Natural killer cell (primary cell): ENCODE measurements around the gene NAA60. TPM values are rescaled to one million over a fixed set of nuclear protein-coding genes. Genes with fewer than 3 reads are reported as not detected.

Experiments used
- ATAC-seq, 3 donors: fragments of 150-1000 bp in 2 of 3; fragments of 200-7000 bp in 1 of 3; cut with Tn5 transposase; 1 replicate in 1 of 3; 2 replicates in 2 of 3; pipeline ENCODE4 v1.10.0; 2021; ENCODE audit warnings: mild to moderate bottlenecking in 2 of 3, moderate library complexity in 2 of 3
- DNase-seq, 2 donors: peaks; one replicate each; pipeline versions ENCODE4 v3.0.0 to v3.0.0-alpha.2; 2013 to 2021; ENCODE audit warnings: mixed read lengths in 1 of 2
- H3K27ac ChIP-seq: one replicate; pipeline ENCODE4 v1.5.1; 2013; ENCODE audit warnings: mild to moderate bottlenecking, low read length
- H3K27me3 ChIP-seq: one replicate; pipeline ENCODE4 v1.6.1; 2013; ENCODE audit warnings: low read length; ENCODE audit not compliant: control insufficient read depth, insufficient read depth
- H3K36me3 ChIP-seq: one replicate; pipeline ENCODE4 v1.6.1; 2013; ENCODE audit warnings: low read length; ENCODE audit not compliant: control insufficient read depth, insufficient read depth
- H3K4me1 ChIP-seq: one replicate; pipeline ENCODE4 v1.6.1; 2013; ENCODE audit warnings: low read length; ENCODE audit not compliant: control insufficient read depth, insufficient read depth
- H3K4me3 ChIP-seq: one replicate; pipeline ENCODE4 v1.5.1; 2013; ENCODE audit warnings: low read length
- H3K9me3 ChIP-seq: one replicate; pipeline ENCODE4 v1.6.1; 2013; ENCODE audit warnings: low read length; ENCODE audit not compliant: control insufficient read depth, insufficient read depth
- H3K27ac Mint-ChIP-seq, 2 donors: one replicate each; pipeline ENCODE4 v1.8.0; 2022; ENCODE audit warnings: mild to moderate bottlenecking in 2 of 2, mixed read lengths in 2 of 2, moderate library complexity in 1 of 2
- H3K27me3 Mint-ChIP-seq, 2 donors: one replicate each; pipeline ENCODE4 v1.8.0; 2022; ENCODE audit warnings: low read depth in 2 of 2, mixed read lengths in 2 of 2
- H3K36me3 Mint-ChIP-seq: one replicate; pipeline ENCODE4 v1.8.0; 2022; ENCODE audit warnings: mixed read lengths
- H3K4me1 Mint-ChIP-seq, 2 donors: one replicate each; pipeline ENCODE4 v1.8.0; 2022; ENCODE audit warnings: mixed read lengths in 2 of 2
- H3K4me3 Mint-ChIP-seq: one replicate; pipeline ENCODE4 v1.8.0; 2022; ENCODE audit warnings: mild to moderate bottlenecking, moderate library complexity, mixed read lengths
- H3K9me3 Mint-ChIP-seq, 2 donors: one replicate each; pipeline ENCODE4 v1.8.0; 2022; ENCODE audit warnings: mixed read lengths in 2 of 2
- WGBS: methylation state at CpG from one replicate; pipeline ENCODE4 v1.1.7; 2013; ENCODE audit warnings: missing lambda C conversion rate; ENCODE audit not compliant: insufficient coverage; 5-methylcytosine and 5-hydroxymethylcytosine counted together
- intact Hi-C: fragments of 100-400 bp; cut with micrococcal nuclease; formaldehyde crosslinking; loops from one replicate; pipeline ENCODE4 v1.14.2; 2022
- total RNA-seq, 4 donors: library from RNA; stranded (reverse); fragments of 120-200 nt in 1 of 4; gene quantifications; one replicate each; pipeline versions ENCODE4 v1.2.3 to v1.2.4, GENCODE V29; 2013 to 2022
- TF ChIP-seq, protein P1 (sequence below): fragments of 200-600 bp; IDR thresholded peaks from one replicate; pipeline ENCODE4 v1.8.0; 2022; ENCODE audit warnings: antibody characterized with exemption

Gene NAA60
- total RNA-seq, 3 donors from 2014 or later (not counting 1 experiment from before 2014, with no cell fraction given): 45.1 to 69.0 (median 58.9) TPM

DNA sequence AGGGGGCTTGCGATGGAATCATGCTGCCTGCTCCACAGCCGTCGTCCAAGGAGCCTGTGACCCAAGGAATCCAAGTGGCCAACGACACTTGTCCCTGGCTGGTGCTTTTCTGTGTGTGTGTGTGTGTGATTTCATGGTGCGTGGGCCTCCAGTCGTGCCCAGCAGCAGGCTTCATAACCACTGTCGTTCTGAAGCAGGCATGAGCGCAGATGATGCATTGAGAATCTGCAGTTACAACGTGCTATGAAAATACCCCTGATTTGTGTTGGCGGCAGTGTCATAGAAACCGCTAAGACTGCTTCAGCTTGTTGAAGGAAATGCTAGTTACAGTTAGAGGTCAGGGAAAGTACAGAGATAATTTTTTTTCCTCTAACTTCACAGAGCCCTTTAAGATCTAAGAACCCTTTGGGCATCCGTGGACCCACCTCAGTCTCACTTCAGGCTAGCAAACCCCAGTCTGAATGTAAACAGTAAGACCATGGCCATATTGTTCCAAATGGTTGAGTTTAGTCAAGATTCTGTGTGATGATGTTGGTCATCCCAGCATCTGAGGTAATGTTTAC is 36.3 kb downstream of the NAA60 start:
- DNase-seq (peak in 1 of 2 donors; percentile 44), ATAC-seq (no peak)
- Histone ChIP-seq H3K27me3 (no peaks in the 10 kb centered on the region), H3K36me3 (peaks cover 47% of the 10 kb centered on the region), H3K27ac (no peak overlapping the region), H3K4me3 (no peak overlapping the region), H3K4me1 (peaks cover 4% of the 10 kb centered on the region), H3K9me3 (no peaks in the 10 kb centered on the region)
- Mint-ChIP-seq H3K4me3 (no peak overlapping the region), H3K36me3 (no peaks in the 10 kb centered on the region), H3K4me1 (peaks cover 0 to 43% of the 10 kb centered on the region in 2 donors), H3K27me3 (no peaks in the 10 kb centered on the region), H3K9me3 (no peaks in the 10 kb centered on the region), H3K27ac (no peak overlapping the region)
- TF ChIP-seq, protein P1, sequence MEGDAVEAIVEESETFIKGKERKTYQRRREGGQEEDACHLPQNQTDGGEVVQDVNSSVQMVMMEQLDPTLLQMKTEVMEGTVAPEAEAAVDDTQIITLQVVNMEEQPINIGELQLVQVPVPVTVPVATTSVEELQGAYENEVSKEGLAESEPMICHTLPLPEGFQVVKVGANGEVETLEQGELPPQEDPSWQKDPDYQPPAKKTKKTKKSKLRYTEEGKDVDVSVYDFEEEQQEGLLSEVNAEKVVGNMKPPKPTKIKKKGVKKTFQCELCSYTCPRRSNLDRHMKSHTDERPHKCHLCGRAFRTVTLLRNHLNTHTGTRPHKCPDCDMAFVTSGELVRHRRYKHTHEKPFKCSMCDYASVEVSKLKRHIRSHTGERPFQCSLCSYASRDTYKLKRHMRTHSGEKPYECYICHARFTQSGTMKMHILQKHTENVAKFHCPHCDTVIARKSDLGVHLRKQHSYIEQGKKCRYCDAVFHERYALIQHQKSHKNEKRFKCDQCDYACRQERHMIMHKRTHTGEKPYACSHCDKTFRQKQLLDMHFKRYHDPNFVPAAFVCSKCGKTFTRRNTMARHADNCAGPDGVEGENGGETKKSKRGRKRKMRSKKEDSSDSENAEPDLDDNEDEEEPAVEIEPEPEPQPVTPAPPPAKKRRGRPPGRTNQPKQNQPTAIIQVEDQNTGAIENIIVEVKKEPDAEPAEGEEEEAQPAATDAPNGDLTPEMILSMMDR: no peak
- 89% methylated on average over 10 of the region's 12 CpGs for WGBS
- intact Hi-C loops: no loop called here

DNA sequence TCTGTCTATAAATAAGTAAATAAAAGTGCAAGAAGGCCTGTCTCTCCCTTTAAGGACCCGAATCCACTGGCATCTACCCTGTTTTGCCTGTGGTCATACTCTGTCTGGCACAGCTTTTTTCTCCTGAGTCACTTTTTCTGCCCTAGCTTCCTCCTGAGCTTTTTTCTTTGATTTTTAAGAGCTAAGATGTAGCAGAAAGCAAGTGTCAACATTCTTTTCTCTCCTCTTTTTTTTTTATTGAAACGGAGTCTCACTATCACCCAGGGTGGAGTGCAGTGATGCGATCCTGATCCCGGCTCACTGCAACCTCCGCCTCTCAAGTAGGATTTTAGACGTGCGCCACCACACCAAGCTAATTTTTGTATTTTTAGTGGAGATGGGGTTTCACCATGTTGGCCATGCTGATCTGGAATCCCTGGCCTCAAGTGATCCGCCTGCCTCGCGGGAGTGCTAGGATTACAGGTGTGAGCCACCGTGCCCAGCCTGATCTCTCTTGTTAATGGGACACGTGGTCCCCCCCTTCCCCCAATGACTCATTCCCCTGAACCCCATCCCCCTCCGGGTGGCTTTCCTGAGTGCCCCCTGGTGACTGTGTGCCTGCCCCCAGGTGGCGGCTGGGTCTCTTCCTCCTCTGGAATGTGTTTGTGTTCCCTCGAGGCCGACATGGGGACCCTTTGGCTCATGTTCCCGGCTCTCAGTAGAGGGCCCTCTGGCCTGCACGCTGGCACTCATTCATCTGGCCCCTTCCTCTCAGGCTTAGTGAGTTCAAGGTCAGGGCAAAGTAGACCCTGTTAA is 37.6 kb downstream of the NAA60 start:
- H3K36me3 ChIP-seq: peaks cover 61% of the 10 kb centered on the region
- H3K4me3 ChIP-seq: no peak overlapping the region
- Mint-ChIP-seq H3K27me3 (no peaks in the 10 kb centered on the region), H3K4me3 (no peak overlapping the region), H3K9me3 (no peaks in the 10 kb centered on the region), H3K27ac (no peak overlapping the region), H3K36me3 (no peaks in the 10 kb centered on the region), H3K4me1 (peaks cover 0 to 32% of the 10 kb centered on the region in 2 donors)
- H3K4me1 ChIP-seq: no peaks in the 10 kb centered on the region
- TF ChIP-seq, protein P1: no peak
- no peaks in the 10 kb centered on the region for H3K27me3 ChIP-seq
- 90% methylated on average over 18 of the region's 18 CpGs for WGBS
- intact Hi-C loops: no loop called here
- no peak overlapping the region for H3K27ac ChIP-seq
- DNase-seq: no peak
- H3K9me3 ChIP-seq: no peaks in the 10 kb centered on the region
- ATAC-seq: no peak

DNA sequence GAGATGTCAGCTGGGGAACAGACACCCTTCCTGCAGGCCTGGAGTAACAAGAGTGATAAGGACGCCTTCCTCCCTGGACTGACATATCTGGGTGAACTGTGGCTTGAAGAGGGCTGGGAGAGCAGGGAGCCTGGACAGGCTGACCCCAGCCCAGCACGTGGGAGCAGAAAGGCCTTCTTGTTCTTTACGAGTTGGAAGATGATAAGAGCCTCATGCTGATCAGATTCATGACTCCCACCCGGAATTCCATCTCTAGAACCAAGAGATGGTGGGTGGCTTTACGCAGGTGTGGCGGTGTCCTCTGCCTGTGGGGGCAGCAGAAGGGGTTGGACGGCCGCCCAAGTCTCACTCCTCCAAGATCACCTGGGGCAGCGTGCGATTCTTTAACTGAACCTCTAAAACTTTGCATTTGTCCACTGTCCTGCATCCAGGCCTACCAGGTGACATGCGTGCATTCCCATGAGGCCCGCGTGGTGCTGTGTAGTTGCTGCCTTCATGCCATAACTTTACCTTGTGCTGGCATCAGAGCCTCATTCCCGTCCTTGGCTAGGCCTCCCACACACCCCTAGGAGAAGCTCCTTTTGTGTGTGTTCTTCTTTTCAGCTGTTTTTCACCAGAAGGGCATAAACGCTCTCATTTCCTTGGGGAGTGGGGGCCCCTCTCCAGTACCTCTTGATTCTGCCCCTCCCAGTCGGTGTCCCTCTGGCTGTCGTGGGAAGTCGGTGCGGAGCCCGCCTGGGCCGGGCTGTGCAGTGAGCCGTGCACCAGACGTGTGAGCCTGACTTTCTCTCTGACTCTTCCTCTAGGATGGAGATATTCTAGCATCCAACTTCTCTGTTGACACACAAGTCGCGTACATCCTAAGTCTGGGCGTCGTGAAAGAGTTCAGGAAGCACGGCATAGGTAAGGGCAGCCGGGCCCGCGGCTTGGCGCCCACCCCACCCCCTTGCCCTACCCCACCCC is 38.5 kb downstream of the NAA60 start:
- no peak for ATAC-seq

More for the DNA sequence above, 38.5 kb downstream of the NAA60 start:
- TF ChIP-seq, protein P1: no peak
- Mint-ChIP-seq H3K27ac (no peak overlapping the region), H3K27me3 (no peaks in the 10 kb centered on the region), H3K9me3 (no peaks in the 10 kb centered on the region), H3K36me3 (no peaks in the 10 kb centered on the region), H3K4me3 (no peak overlapping the region), H3K4me1 (peaks cover 0 to 25% of the 10 kb centered on the region in 2 donors)
- Histone ChIP-seq H3K9me3 (no peaks in the 10 kb centered on the region), H3K4me1 (no peaks in the 10 kb centered on the region), H3K27me3 (no peaks in the 10 kb centered on the region), H3K27ac (no peak overlapping the region), H3K36me3 (peaks cover 66% of the 10 kb centered on the region), H3K4me3 (no peak overlapping the region)
- 96% methylated on average over 32 of the region's 32 CpGs for WGBS
- intact Hi-C loops: no loop called here
- no peak for DNase-seq
